ENCODE measurements around the gene C2orf76.
A peak's percentile ranks its signal among the peaks of the same experiment; 100 is the strongest.
"Not testable (repeated sequence)": the region's sequence is repeated elsewhere in the genome, so short reads cannot be mapped to it uniquely, and the experiment has no call there.

C2orf76 gene

DNA sequence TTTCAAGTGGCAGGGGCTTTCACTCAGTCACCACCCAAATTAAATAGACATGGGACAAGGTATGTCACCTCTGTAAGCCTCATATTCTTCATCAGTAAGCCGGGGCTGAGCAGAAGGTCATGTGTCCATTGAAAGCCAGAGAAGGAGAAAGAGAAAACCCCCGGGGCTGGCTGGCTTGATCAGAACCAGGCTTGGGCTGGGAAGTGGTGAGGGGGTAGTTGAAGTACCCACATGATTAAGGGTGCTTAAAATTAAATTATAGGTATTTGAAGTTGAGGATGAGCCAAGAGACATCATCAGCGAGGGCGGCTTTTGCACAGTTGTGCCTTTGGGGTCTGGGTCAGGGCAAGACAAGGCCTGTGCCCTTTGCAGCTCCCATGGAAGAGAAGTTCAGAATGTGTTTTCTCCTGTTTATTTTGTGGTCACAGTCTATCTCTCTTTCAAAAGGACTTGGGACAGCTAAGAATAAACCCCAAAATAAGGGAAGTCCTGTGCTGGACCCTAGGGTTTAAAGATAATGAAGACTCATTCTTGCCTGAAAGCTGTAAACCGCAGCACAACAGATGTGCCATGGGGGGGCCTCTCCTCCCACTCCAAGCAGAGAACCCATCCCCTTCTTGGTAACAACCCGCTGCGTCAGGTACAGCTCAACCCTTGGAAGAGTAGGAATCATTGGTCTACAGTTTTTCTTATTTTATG is 10.8 kb upstream of the C2orf76 start:
- DNase-seq (ENCODE audit: low spot score): no peak

DNA sequence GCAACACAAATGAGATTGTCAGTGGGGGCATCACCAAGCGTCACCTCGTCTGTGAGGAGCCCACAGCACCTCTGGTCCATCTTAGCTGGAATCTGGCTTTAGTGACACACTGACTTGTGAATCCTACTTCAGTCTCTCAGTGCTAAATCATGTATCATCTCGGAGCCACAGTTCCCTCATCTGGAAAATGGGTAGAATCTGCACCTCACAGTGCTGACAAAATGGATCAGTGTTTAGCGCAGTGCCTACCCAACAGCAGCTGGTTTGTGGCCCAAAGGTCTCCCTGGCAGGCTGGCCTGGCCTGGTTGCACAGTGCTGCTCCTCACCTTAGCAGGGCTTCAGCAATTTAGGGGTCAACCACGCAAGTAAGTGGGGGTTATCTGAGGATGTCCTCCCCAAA is 10.2 kb upstream of the C2orf76 start:
- DNase-seq (ENCODE audit: low spot score): no peak

DNA sequence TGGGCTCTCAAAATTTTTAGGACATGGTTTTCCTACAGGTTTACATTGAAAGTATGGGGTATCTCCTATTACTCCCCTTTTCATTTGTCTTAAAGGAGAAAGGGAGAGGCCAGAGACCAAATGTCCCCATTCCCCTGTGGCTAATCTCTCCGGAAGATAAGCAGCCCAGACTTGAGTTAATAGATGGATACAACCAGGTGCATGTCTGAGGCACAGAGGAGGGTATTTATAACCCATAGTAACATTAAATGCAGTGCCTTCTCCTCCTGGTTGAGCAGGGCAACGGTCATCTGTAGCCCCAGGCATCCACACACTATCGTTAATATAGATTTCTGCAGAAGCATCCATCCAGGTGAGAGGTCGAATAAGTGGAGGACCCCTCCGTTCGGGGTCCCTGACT is 9.8 kb upstream of the C2orf76 start:
- DNase-seq (ENCODE audit: low spot score): not testable (repeated sequence)

DNA sequence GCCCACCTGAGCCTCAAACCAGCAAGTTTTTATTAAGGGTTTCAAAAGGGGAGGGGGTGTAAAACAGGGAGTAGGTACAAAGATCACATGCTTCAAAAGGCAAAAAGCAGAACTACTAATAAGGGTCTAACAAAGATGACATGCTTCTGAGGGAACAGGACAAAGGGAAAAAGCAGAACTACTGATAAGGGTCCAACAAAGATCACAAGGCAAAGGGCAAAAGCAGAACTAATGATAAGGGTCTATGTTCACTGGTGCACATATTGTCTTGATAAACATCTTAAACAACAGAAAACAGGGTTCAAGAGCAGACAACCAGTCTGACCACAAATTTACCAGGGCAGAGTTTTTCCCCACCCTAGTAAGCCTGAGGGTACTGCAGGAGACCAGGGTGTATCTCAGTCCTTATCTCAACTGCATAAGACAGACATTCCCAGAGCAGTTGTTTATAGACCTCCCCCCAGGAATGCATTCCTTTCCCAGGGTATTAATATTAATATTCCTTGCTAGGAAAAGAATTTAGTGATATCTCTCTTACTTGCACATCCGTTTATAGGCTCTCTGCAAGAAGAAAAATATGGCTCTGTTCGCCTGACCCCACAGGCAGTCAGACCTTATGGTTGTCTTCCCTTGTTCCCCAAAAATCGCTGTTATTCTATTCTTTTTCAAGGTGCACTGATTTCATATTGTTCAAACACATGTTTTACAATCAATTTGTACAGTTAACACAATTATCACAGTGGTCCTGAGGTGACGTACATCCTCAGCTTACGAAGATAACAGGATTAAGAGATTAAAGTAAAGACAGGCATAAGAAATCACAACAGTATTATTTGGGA is 7.5 kb upstream of the C2orf76 start:
- not testable (repeated sequence) for DNase-seq (ENCODE audit: low spot score)

DNA sequence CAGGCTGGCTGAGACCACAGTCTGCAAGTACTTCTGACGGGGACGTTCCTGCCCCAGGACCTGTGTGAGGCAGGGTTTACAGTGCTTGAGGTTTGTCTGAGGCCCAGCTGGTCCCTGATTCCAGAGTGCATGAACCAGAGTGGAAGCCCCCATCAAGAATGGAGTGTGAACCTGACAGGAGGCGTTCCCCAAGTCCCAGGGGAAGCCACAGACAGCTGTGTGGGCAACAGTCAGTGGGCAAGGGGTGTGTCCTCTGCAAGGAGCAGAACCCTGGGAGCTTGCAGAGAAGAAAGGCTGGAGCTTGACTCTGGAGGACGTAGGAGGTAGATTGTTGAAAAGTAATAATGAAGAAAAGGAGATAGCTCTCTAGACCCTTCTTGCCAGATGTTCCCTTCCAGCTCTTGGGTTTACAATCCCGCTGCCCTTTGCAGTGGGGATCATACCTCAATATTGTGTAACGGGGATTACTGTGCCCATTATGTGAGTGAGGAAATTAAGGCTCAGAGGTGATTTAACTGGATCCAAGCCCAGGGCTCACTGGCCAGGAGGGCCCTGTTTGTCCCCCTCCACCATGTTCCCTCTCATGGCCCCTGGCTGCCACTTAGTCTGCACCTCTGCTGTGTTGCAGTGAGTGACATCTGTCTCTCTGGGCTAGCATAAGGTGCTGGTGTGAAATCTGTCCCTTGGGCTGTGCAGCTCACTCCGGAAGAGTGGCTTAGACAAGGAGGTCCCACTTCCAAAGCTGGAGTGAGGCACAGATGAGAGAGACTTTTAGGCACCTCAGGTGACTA is 6.3 kb upstream of the C2orf76 start:
- DNase-seq (ENCODE audit: low spot score): no peak

DNA sequence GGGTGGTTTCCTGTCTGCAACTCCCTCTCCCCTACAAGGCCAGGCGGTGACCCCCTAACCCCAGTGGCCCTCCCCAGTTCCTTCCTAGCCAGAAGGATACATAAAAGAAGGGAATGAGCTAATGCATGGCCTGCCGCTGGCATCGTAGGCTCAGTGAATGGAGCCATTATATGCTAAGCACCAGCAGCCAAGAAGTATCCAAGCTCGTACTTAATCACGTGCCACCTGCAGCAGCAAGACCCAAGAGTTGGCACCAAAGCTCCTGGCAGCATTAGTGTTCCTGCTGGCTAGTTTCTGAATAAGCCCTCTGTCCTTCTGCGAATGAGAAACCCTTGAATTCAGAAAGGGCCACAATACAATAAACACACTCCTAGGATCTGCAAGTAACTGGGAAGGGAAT is 4.5 kb upstream of the C2orf76 start:
- no peak for DNase-seq (ENCODE audit: low spot score)

DNA sequence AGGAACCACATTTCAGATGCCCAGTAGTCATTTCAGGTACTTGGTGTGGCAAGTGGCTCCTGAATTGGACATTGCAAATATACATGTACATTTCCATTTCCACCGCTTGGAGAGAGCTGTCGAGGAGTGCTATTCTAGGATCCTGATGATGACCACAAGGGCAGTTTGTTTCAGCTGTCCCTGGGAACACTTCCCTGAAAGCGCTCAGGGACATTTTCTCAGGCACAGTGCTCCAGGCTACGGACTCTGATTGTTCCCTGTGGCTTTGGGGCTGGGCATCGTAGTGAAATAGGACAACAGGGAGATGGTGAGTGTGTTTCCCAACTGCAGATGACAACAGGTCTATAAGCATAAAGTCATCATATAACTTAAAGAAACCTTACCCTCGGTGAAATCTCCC is 3.2 kb upstream of the C2orf76 start:
- no peak for DNase-seq (ENCODE audit: low spot score)

DNA sequence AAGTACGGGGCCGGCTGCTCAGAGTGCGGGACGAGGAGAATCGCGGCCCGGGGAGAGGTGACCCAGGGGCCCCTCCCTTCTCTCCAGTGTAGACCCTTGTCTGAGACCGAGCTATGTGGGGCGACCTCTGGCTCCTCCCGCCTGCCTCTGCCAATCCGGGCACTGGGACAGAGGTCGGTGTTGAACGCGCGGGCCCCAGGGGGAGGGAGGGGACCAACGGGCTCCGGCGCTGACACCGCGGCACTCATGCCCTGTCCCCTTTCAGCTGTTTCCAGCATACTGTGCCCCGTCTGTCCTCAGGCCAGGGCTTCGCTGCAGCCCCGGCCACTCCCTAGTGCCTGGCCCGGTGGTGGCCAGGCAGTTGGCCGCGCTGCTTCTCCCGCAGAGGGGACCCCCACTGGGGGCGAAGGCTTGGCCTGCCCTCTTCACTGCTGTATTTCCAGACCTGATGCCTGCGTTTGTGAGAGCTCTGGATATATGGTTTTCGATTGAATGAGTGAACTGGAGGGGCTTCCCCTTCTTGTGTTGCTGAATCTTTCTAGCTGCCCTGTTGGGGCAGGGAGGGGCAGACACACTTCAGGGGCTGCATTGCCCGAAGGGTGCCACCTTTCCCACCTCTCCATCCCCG is 952 bp upstream of the C2orf76 start:
- DNase-seq (ENCODE audit: low spot score): peak; percentile 20

DNA sequence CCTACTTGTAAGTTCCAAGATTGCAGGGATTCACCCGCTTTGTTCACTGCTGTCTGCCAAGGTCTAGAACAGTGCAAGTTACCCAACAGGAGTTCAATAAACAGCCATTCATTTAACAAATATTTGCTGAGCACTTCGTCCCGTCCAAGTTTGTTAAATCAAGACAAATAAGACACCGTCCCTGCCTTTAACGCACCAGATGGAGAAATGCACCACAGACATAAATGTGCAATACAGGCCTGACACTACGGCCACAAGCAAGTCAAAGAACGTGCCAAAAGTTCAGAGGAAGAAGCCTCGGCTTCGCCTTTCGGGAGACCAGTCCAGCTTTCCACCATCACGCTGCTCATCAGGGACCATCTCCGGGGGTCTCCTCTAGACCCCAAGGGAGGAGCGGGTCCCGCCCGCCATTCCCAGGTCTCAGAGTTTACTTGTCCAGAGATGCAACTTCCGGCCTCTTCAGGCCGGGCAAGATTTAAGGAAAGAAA is 429 bp downstream of the C2orf76 start:
- DNase-seq (ENCODE audit: low spot score): peak; percentile 4

DNA sequence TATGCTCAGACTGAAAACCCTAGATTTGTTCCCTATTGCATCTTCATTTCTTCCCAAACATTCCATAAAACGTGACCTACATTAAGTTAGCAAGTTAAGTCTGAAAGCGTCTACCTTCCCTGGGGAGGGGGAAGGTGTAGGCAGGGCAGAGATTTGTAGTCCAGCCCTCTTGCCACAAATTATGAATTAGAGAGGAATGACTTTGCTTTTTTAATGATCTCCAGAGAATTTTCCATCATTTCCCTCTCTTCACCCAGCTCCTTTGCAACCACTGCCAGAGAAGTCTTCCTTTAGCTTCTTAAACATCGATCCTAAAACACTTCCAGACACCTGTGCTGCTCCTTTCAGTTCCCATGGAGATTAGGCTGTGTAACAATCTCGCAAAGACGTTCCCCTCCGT is 1.2 kb downstream of the C2orf76 start:
- no peak for DNase-seq (ENCODE audit: low spot score)

DNA sequence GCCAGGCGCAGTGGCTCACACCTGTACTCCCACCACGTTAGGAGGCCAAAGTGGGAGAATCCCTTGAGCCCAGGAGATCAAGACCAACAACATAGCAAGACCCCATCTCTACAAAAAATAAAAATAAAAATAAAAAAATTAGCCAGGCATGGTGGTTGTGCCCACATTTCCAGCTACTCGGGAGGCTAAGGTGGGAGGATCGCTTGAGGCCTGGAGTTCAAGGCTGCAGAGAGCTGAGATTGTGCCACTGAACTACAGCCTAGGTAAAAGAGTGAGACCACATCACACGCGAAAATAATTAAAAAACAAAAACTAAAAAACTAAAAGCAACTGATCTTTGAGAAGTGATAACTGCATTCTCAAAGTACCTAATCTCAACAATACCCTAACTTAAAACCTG is 1.8 kb downstream of the C2orf76 start:
- DNase-seq (ENCODE audit: low spot score): no peak

DNA sequence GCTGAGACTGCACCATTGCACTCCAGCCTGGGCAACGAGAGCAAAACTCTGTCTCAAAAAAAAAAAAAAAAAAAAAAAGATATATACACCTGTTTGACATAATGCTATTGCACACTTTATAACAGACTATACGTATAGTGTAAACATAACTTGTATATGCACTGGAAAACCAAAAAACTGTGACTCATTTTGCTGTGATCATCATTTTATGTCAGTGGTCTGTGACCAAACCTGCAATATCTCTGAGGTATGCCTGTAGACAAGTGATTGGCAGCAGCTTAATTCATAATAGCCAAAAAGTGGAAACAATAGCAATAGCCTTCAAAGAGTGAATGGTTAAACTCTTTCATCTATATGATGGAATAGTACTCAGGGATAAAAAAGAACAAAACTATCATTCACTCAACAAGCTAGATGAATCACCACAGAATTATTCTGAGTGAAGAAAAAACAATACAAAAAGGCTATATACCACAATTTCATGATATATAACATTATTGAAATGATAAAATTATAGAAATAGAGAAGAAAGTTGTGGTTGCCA is 6.1 kb downstream of the C2orf76 start:
- DNase-seq (ENCODE audit: low spot score): no peak

DNA sequence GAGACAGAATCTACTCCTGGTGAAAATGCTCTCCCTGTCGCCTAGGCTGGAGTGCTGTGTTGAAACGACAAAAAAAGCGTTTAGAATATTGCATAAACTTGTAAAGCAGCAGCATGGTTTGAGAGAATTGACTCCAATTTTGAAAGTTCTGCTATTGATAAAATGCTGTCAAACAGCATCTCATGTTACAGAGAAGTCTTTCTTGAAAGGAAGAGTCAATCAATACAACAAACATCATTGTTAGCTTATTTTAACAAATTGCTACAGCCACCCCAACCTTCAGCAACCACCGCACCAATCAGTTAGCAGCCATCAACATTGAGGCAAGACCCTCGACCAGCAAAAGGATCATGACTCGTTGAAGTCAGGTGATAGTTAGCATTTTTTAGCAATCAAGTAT is 6.9 kb downstream of the C2orf76 start:
- no peak for DNase-seq (ENCODE audit: low spot score)

DNA sequence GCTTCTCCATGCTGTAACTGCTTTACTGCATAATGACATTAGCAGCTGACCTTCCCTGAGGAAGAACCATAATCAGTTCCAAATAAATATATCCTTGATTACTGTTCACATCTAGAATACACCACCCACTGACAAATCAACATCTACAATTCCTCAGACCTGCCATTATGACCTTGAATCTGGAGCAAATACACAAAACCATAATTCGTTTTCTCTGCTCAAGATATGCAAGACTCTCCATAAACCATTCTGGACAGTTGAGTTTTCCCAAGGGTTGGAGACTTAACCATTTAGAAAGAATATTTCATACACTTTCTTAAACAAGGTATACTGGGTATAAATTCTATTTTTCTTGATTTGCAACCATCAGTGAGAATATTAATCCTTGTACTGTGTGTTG is 11.8 kb downstream of the C2orf76 start:
- DNase-seq (ENCODE audit: low spot score): no peak

DNA sequence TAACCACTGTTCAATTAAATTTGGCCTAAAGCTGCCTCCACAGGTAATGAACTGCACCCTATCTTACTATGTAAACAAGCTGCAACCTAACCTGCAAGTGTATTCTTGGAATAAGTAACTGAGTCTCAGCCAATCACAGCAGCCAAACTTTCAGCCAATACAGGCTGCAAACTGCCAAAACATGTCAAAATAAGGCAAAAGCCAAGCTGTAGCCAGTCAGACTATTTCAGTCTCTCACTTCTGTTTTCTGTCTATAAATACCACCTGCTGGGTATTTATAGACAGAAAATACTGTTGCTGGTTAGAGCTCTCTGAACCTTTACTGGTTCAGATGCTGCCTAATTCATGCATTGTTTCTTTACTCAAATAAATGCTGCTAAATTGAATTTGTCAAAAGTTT is 14.3 kb downstream of the C2orf76 start:
- no peak for DNase-seq (ENCODE audit: low spot score)

DNA sequence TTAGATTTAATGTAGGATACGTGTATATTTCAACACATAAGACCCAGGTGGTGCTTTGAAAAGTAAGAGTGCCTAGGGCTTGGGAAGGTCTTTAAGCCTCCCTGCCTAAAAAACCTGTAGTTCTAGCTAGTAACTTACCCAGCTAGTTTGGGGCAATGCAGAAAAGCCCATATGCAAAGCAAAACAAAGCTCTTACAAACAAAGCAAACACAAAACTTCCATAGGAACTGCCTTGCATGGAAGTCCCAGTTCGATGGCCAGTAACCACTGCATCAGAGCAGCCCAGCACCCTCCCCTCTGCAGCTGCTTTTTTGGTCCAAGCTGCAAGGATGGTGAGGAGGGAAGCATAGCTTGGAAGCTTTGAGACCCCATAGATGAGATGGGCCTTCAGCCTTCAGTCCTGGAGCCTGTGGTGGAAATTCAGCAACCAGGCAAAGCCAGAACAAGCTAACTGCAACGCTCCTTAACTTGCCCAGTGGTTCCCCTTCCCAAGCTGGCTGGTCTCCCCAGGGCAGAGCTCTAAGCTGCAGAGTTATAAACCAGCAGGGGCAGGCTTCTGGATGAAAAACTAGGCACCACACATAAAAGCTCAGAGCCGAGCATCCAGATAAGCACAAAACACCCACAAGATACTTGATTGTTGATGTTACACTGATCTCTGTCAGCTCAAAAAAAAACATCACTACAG is 16.2 kb downstream of the C2orf76 start:
- DNase-seq (ENCODE audit: low spot score): no peak

DNA sequence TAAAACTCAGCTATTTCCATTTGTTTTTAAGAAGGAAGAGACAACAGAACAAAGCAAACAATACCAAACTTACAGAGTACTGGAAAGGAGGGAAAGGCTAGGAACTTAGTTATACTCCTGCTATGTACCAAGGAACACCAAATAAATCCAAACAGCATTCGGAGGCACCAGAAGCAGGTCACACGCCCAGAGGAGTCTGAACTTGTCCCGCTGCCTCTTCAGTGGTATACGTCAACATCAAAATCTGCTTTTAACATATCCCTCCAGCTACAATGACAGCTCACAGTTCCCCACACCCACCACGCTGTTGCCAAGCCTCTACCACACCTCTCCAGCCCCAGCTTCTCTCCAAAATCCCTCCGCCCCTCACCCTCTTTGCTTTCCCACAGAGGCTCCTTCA is 17.3 kb downstream of the C2orf76 start:
- no peak for DNase-seq (ENCODE audit: low spot score)

DNA sequence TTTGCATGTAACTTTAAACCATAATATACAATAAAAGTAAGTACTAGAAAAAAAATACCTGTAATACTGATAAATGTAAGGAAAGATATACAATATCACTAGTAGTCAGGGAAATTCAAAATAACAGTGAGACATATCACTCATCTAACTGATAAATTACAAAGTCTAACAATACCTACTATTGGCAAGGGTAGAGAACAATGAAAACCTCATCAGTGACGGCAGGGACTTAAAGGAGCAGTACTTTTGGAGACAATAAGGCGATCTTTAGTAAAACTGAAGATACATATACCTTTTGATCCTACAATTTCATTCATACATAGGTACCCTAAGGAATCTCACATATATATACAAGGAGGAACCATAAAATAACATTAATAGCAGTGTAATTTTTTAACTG is 24.9 kb downstream of the C2orf76 start:
- no peak for DNase-seq (ENCODE audit: low spot score)

DNA sequence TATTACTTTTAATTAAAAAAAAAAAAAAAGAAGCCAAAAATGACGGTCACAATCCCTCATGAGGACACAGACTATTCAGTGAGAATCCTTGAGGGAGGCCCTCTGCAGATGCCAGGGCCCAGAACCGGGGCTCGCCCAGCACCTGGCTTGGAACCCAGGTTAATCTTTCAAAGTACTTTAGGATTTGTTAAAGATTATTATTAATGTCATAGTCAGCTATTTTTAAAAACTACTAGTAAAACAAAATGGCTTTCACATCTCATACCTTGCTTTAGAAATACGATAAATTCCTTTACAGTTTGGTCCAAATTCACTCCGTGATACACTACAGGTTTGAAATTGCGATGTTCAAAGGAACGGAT is 27.1 kb downstream of the C2orf76 start:
- no peak for DNase-seq (ENCODE audit: low spot score)

DNA sequence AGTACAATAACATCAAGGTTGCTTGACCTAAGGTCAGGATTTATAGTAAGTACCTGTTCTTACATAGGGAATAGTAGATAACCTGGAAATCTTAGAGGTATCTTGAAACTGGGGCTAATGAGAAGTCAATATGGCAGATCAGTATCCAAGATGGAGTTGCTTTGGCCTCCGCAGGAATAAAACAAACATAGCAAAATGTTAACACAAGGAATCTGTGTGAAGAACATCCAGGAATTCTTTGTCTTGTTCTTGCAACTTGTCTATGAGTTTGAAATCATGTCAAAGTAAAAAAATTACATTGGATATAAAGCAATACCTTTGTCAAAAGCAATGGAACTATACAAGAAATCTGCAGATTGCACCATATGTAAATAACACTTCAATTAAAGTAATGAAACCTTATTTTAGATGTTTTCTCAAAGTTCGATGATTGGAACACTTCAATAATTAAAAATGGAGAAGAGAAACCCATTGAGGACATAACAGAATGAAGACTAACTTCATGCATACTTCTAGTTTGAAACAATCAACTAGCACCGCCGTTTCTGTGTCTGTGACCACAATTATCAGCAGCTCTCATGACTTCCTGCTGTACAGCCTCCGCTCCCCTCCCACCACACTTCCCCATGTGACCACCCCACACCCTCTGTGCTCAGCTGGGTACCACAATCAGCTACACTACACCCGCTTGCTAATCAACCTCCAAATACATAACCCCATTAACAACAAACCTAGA is 27.6 kb downstream of the C2orf76 start:
- peak; percentile 45 for DNase-seq (ENCODE audit: low spot score)

DNA sequence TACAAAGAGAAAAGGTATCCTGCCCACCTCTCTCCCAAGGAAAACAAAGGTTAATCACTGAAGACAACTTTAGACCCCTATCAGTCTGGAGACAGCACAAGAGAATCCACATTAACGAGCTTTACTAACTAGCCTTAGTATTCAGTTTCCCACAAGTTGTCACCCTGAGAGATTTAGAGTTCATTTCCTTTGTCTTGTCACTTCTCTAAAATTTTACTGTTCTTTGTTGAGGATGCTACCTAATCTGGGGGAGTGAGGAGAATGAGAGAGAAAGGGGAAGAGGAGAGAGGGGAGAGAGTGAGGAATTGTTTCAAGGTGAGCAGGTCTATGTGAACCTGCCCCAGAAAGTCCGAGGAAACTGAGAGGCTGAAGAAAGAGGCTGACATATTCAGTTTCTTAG is 28.4 kb downstream of the C2orf76 start:
- no peak for DNase-seq (ENCODE audit: low spot score)
